PC-3 (cell line): Measurements from ENCODE around the gene SLC25A12. TPM values are rescaled to one million over a fixed set of nuclear protein-coding genes. Genes with fewer than 3 reads are reported as not detected.

Experiments
- ATAC-seq: fragments of 200-7000 bp; cut with Tn5 transposase; 2 replicates; pipeline ENCODE4 v1.9.1; 2020; ENCODE audit warnings: mild to moderate bottlenecking, moderate library complexity
- BruUV-seq: library from RNA; stranded (reverse); fragments of 400-500 nt; replicated peaks from 2 replicates; lab custom pipeline; 2021; lab: Mats Ljungman, UMichigan
- CTCF ChIA-PET: fragments of 300-600 bp; sonication (Branson Sonifier 250); formaldehyde crosslinking; loops from one replicate; lab custom pipeline; 2022; ENCODE audit warnings: antibody characterized with exemption; lab: Charles Lee
- POLR2A ChIA-PET: fragments of 300-600 bp; sonication (Branson Sonifier 250); formaldehyde crosslinking; loops from one replicate; lab custom pipeline; 2022; ENCODE audit warnings: antibody characterized with exemption; ENCODE audit not compliant: unreplicated experiment; lab: Charles Lee
- DNase-seq: peaks from one replicate; pipeline ENCODE4 v3.0.0-alpha.2; 2015
- H2AFZ ChIP-seq: fragments of 300-600 bp; sonication (generic); 2 replicates; pipeline ENCODE4 v1.6.0; 2016; ENCODE audit warnings: antibody characterized with exemption, low read length
- H3F3A ChIP-seq: fragments of 300-600 bp; sonication (generic); one replicate; pipeline ENCODE4 v1.6.0; 2017; ENCODE audit warnings: antibody characterized with exemption, low read length, control low read depth, mild to moderate bottlenecking; ENCODE audit not compliant: unreplicated experiment
- H3K27ac ChIP-seq: fragments of 300-600 bp; sonication (generic); 2 replicates; pipeline ENCODE4 v1.5.1; 2016; ENCODE audit warnings: mild to moderate bottlenecking, low read length
- H3K27me3 ChIP-seq: fragments of 300-600 bp; sonication (generic); 2 replicates; pipeline ENCODE4 v1.6.1; 2016; ENCODE audit warnings: low read length, mixed read lengths
- H3K36me3 ChIP-seq: fragments of 300-600 bp; sonication (generic); 2 replicates; pipeline ENCODE4 v1.6.1; 2016; ENCODE audit warnings: low read depth, mixed run types, low read length, mixed read lengths
- H3K4me1 ChIP-seq: fragments of 300-600 bp; sonication (generic); 2 replicates; pipeline ENCODE4 v1.5.1; 2016; ENCODE audit warnings: low read length; ENCODE audit not compliant: insufficient read depth
- H3K4me2 ChIP-seq: fragments of 300-600 bp; sonication (generic); 2 replicates; pipeline ENCODE4 v1.6.0; 2016; ENCODE audit warnings: low read length
- H3K4me3 ChIP-seq: fragments of 300-600 bp; sonication (generic); 2 replicates; pipeline ENCODE4 v1.5.1; 2016; ENCODE audit warnings: mild to moderate bottlenecking, low read length, mixed read lengths
- H3K79me2 ChIP-seq: fragments of 300-600 bp; sonication (generic); 2 replicates; pipeline ENCODE4 v1.6.1; 2017; ENCODE audit warnings: low read length, mixed read lengths
- H3K9ac ChIP-seq: fragments of 300-600 bp; sonication (generic); 2 replicates; pipeline ENCODE4 v1.6.0; 2016; ENCODE audit warnings: mild to moderate bottlenecking, low read length
- H3K9me2 ChIP-seq: fragments of 300-600 bp; sonication (generic); replicated peaks from 2 replicates; pipeline ENCODE4 v1.6.1; 2016; ENCODE audit warnings: mixed run types, low read length, mixed read lengths
- H3K9me3 ChIP-seq: fragments of 300-600 bp; sonication (generic); 2 replicates; pipeline ENCODE4 v1.6.1; 2016; ENCODE audit warnings: low read length, mixed read lengths
- H4K20me1 ChIP-seq: fragments of 300-600 bp; sonication (generic); 2 replicates; pipeline ENCODE4 v1.6.1; 2016; ENCODE audit warnings: low read length, mixed read lengths
- EZH2 ChIP-seq: fragments of 300-600 bp; sonication (generic); IDR thresholded peaks from one replicate; pipeline ENCODE4 v1.6.1; 2017; ENCODE audit warnings: antibody characterized with exemption, mild to moderate bottlenecking, low read length; ENCODE audit not compliant: unreplicated experiment
- EZH2phosphoT487 ChIP-seq: fragments of 300-600 bp; sonication (generic); IDR thresholded peaks from 2 replicates; pipeline ENCODE4 v1.6.1; 2018; ENCODE audit warnings: mild to moderate bottlenecking, antibody characterized with exemption, low read length, borderline replicate concordance
- intact Hi-C: fragments of 100-400 bp; cut with micrococcal nuclease; formaldehyde crosslinking; loops from 2 replicates; pipeline ENCODE4 v1.9.0; 2023
- total RNA-seq: library from RNA; depleted of rRNA; stranded (reverse); fragments of >200 nt; gene quantifications from 2 replicates; pipeline ENCODE4 v1.2.3, GENCODE V29; 2014
- TF ChIP-seq, protein P1 (sequence below): fragments of 300-600 bp; sonication (generic); conservative IDR thresholded peaks from 2 replicates; pipeline ENCODE4 v1.5.1; 2017; ENCODE audit warnings: antibody characterized with exemption, low read depth, mild to moderate bottlenecking, low read length

Gene SLC25A12
- total RNA-seq, 1 experiment from 2014 or later, result 18.4 TPM

DNA sequence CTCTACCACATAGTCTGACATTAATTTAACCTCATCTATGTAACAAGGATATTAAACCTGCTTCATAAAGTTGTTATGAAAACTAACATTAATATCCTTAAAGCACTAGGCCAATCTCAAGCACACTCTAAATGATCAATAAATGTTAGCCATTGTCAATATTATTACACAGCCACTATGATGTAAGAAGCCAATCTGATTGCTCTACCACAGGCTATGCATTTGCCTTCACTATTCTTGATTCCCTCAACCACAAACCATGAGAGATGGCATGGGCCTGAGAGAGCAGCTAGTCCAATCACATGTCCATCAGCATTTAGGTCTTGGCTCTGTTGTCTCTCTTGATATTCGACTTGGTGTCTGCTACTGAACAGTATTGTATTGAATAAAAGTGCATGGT, 4.2 kb downstream of the SLC25A12 start:
- Histone ChIP-seq H2AFZ (no peak overlapping the region), H4K20me1 (no peaks in the 10 kb centered on the region), H3K4me2 (no peak overlapping the region), H3K79me2 (peaks cover 15% of the 10 kb centered on the region), H3K9ac (no peak overlapping the region), H3K36me3 (no peaks in the 10 kb centered on the region), H3K9me3 (no peaks in the 10 kb centered on the region), H3K9me2 (no peaks in the 10 kb centered on the region), H3K27me3 (no peaks in the 10 kb centered on the region), H3K4me3 (no peak overlapping the region), H3K4me1 (peaks cover 12% of the 10 kb centered on the region), H3K27ac (no peak overlapping the region), H3F3A (no peaks in the 10 kb centered on the region)
- TF ChIP-seq EZH2, result no peak
- TF ChIP-seq, protein P1, sequence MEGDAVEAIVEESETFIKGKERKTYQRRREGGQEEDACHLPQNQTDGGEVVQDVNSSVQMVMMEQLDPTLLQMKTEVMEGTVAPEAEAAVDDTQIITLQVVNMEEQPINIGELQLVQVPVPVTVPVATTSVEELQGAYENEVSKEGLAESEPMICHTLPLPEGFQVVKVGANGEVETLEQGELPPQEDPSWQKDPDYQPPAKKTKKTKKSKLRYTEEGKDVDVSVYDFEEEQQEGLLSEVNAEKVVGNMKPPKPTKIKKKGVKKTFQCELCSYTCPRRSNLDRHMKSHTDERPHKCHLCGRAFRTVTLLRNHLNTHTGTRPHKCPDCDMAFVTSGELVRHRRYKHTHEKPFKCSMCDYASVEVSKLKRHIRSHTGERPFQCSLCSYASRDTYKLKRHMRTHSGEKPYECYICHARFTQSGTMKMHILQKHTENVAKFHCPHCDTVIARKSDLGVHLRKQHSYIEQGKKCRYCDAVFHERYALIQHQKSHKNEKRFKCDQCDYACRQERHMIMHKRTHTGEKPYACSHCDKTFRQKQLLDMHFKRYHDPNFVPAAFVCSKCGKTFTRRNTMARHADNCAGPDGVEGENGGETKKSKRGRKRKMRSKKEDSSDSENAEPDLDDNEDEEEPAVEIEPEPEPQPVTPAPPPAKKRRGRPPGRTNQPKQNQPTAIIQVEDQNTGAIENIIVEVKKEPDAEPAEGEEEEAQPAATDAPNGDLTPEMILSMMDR, result no peak
- no peak for TF ChIP-seq EZH2phosphoT487
- CTCF ChIA-PET, result no interaction called here
- POLR2A ChIA-PET, result no interaction called here
- ATAC-seq (no peak), DNase-seq (no peak)
- no TSS peak for BruUV-seq
- intact Hi-C loops, result no loop called here

DNA sequence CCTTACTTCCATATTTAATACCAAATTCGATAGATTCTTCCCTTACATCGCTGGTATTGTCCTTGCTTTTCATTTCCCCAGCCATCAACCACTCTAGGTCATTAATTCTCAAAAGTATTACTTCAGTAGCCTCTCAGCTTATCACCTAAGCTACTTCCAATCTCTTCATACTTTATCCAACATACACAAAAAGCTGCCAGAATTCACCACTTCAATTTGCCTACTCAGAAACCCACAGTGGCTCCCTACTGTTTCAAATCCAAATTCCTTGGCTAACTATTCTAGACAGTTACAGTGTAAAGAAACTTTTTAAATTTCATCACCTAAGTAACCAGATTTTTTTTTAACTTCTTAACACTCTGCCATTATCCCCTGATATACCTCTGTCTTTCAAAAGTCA, 4.7 kb downstream of the SLC25A12 start:
- TF ChIP-seq, protein P1, result no peak
- TF ChIP-seq EZH2 (no peak), EZH2phosphoT487 (no peak)
- intact Hi-C loops, result no loop called here
- H3F3A ChIP-seq, result no peaks in the 10 kb centered on the region
- no peak overlapping the region for H2AFZ ChIP-seq
- ChIA-PET CTCF (no interaction called here), POLR2A (no interaction called here)
- H3K9me2 ChIP-seq, result no peaks in the 10 kb centered on the region
- H3K9me3 ChIP-seq, result no peaks in the 10 kb centered on the region
- no peak overlapping the region for H3K27ac ChIP-seq
- H4K20me1 ChIP-seq, result no peaks in the 10 kb centered on the region
- no peak overlapping the region for H3K4me3 ChIP-seq
- no peak overlapping the region for H3K4me2 ChIP-seq
- peaks cover 15% of the 10 kb centered on the region for H3K79me2 ChIP-seq
- no peak for DNase-seq
- no peak for ATAC-seq
- BruUV-seq, result no TSS peak
- no peak overlapping the region for H3K9ac ChIP-seq
- H3K4me1 ChIP-seq, result peaks cover 10% of the 10 kb centered on the region
- no peaks in the 10 kb centered on the region for H3K27me3 ChIP-seq
- no peaks in the 10 kb centered on the region for H3K36me3 ChIP-seq

DNA sequence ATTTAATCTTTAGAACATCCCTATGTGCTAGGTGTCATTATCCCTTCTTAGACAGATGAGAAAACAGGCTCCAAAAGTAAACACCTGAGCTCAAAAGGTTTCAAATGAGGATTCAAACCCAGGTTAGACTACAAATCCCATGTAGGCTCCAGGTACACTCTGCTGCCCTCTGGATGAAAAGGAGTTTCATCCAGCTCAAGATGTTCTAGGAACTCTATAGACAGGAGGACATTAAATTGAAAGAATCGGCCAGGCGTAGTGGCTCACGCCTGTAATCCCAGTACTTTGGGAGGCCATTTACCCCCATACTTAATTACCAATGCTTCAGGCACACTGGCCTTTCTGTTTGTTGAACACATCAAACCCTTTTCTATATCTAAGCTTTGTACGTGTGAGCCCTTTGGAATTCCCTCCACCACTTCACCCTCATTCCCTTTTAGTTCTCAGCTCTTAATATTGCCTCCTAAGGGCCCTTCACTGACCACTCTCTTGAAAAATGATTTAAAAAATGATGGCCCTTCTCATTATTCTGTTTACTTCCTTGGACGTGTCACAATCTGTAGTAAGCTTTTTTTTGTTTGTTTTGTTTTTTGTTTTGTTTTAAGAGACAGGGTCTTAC, 10.7 kb downstream of the SLC25A12 start:
- Histone ChIP-seq H3K9ac (no peak overlapping the region), H3K9me3 (no peaks in the 10 kb centered on the region), H3K36me3 (no peaks in the 10 kb centered on the region), H3K27me3 (no peaks in the 10 kb centered on the region), H3F3A (no peaks in the 10 kb centered on the region), H3K4me2 (no peak overlapping the region), H4K20me1 (no peaks in the 10 kb centered on the region), H3K4me3 (no peak overlapping the region), H3K4me1 (peaks cover 4% of the 10 kb centered on the region; the same call in 1 of the 2 replicates), H3K79me2 (no peaks in the 10 kb centered on the region; the same call in 1 of the 2 replicates), H3K27ac (no peak overlapping the region), H2AFZ (no peak overlapping the region), H3K9me2 (no peaks in the 10 kb centered on the region)
- DNase-seq (no peak), ATAC-seq (no peak)
- intact Hi-C loops, result no loop called here
- BruUV-seq, result no TSS peak
- ChIA-PET CTCF (no interaction called here), POLR2A (no interaction called here)
- TF ChIP-seq EZH2 (no peak), EZH2phosphoT487 (no peak)
- TF ChIP-seq, protein P1, result no peak; the same call in 1 of the 2 replicates
